ENCODE results near the gene KNG1. TPM values are rescaled to one million over a fixed set of nuclear protein-coding genes. Genes with fewer than 3 reads are reported as not detected.

Gene KNG1
- total RNA-seq = 1 to 10 TPM; 1.0 to 1.2 TPM

GRCh38 chr3:186717039-186717457, at the start of gene KNG1:
Gene KNG1, plus strand, starts transcription at chr3:186717359. Its CDS starts 184 bp downstream, at chr3:186717543.
- peak; percentile 18 for DNase-seq
- no peak within 1 kb of the TSS for H3K27ac ChIP-seq
- H3K4me3 ChIP-seq = no peak within 1 kb of the TSS
- intact Hi-C loops (cut with DNase I) = no loop called here
- TF ChIP-seq CTCF (IDR thresholded peaks at IDR 0.05) = no peak
- no peaks in the 10 kb centered on the region for H3K36me3 ChIP-seq
- H3K4me1 ChIP-seq = no peaks in the 10 kb centered on the region
- no peaks in the 10 kb centered on the region for H3K9me3 ChIP-seq
- H3K9ac ChIP-seq (ENCODE audit: low read depth in 2 of 2, low read length in 2 of 2) = no peak within 1 kb of the TSS
- no peaks in the 10 kb centered on the region for H3K27me3 ChIP-seq

DNA sequence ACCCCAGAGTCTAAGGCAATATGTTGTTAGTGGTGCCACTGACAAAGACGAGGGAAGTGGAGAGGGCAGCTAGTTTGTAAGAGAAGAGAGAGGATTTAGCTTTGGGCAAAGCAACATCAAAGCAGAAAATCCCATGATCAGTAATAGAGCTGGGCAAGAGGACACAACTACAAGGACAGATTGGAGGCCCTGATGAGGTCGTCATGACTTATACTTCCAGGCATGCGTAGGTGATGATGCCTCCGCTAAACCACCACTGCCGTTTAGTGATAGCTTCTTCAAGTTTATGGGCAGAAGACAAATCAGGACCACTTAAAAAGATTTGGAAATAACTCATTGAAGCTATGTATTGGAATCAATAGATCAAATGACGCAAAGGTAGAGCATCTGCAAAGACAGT, 48.7 kb upstream of the KNG1 start:
- Histone ChIP-seq H3K9ac (ENCODE audit: low read depth in 2 of 2, low read length in 2 of 2) (no peak overlapping the region), H3K27ac (no peak overlapping the region), H3K4me1 (no peaks in the 10 kb centered on the region), H3K36me3 (no peaks in the 10 kb centered on the region), H3K9me3 (no peaks in the 10 kb centered on the region), H3K4me3 (no peak overlapping the region), H3K27me3 (no peaks in the 10 kb centered on the region)
- TF ChIP-seq CTCF (IDR thresholded peaks at IDR 0.05) = no peak
- DNase-seq = no peak
- intact Hi-C loops (cut with DNase I) = no loop called here

DNA sequence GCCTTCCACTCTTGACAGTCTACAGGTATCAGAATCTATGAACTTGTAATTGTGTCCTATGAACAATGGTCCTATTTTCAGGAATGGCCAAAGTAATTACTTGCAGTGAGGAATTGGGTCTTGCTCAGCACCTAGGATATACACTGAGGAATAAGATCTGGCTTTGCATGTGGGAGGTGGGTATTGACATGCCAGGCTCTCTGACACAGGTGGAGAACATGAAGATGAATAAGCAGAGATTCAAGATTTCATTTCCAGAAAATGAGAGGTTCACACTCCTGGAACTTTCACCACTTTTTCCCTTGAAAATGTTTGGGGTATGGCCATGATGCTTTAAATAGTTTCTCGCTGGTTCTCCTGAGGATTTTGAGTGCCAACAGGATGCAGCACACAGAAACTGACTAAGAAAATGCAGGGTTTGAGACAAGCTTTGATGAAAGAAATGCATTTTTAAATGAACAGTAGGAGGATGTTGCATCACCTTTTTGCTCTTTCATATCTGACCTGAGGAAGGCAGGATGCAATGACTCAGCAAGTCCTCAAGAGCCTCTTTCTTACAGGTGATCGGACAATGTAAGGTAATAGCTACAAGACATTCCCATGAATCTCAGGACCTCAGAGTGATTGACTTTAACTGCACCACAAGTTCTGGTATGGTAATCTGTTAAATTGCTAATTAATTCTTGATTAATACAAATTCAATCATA, 47.6 kb upstream of the KNG1 start:
- Histone ChIP-seq H3K27me3 (no peaks in the 10 kb centered on the region), H3K9me3 (no peaks in the 10 kb centered on the region), H3K4me3 (no peak overlapping the region), H3K9ac (ENCODE audit: low read depth in 2 of 2, low read length in 2 of 2) (no peak overlapping the region), H3K36me3 (no peaks in the 10 kb centered on the region), H3K27ac (no peak overlapping the region), H3K4me1 (no peaks in the 10 kb centered on the region)
- no peak for DNase-seq
- intact Hi-C loops (cut with DNase I) = no loop called here
- TF ChIP-seq CTCF (IDR thresholded peaks at IDR 0.05) = no peak

- intact Hi-C loops (cut with DNase I) = no loop called here
- no peak for TF ChIP-seq CTCF (IDR thresholded peaks at IDR 0.05)
- Histone ChIP-seq H3K4me1 (no peaks in the 10 kb centered on the region), H3K27me3 (no peaks in the 10 kb centered on the region), H3K27ac (no peak overlapping the region), H3K36me3 (no peaks in the 10 kb centered on the region), H3K4me3 (no peak overlapping the region), H3K9me3 (no peaks in the 10 kb centered on the region), H3K9ac (ENCODE audit: low read depth in 2 of 2, low read length in 2 of 2) (no peak overlapping the region)
- DNase-seq = no peak
Measured at GRCh38 chr3:186670155-186670554, 47.0 kb upstream of the KNG1 start.

DNA sequence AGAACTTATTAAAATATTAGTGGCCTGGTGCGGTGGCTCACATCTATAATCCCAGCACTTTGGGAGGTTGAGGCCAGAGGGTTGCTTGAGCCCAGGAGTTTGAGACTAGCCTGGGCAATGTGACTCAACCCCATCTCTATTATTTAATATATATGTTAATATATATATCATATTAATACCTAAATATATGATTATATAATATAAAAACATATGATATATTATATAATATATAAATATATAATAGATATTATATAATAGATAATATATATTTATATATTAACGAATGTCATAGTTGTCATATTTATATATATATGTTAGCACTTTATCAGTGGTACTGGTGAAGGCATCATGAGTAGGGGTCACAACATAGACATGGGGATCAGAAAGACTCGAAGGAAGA, 46.1 kb upstream of the KNG1 start:
- Histone ChIP-seq H3K36me3 (no peaks in the 10 kb centered on the region), H3K27ac (no peak overlapping the region), H3K9ac (ENCODE audit: low read depth in 2 of 2, low read length in 2 of 2) (no peak overlapping the region), H3K4me3 (no peak overlapping the region), H3K4me1 (no peaks in the 10 kb centered on the region), H3K27me3 (no peaks in the 10 kb centered on the region), H3K9me3 (no peaks in the 10 kb centered on the region)
- no peak for TF ChIP-seq CTCF (IDR thresholded peaks at IDR 0.05)
- DNase-seq = no peak
- intact Hi-C loops (cut with DNase I) = no loop called here

All from colonic mucosa (tissue), 4 donors.